H1 (cell line): ENCODE measurements around the gene THADA. TPM values are rescaled to one million over a fixed set of nuclear protein-coding genes. Genes with fewer than 3 reads are reported as not detected.

Experiments used
- CTBP2 ChIP-seq: IDR thresholded peaks from 2 replicates; pipeline ENCODE4 v1.7.0; 2011; ENCODE audit warnings: borderline replicate concordance, mild to moderate bottlenecking, moderate library complexity, mixed read lengths, low read length; ENCODE audit not compliant: insufficient read depth, insufficient read length
- GTF2F1 ChIP-seq: IDR thresholded peaks from 2 replicates; pipeline ENCODE4 v1.6.1; 2012; ENCODE audit warnings: low read depth, low read length, improper control_type of control experiment, borderline replicate concordance
- JUND ChIP-seq: IDR thresholded peaks from 2 replicates; pipeline ENCODE4 v1.6.1; 2011; ENCODE audit warnings: mild to moderate bottlenecking, improper control_type of control experiment, low read length
- KDM1A ChIP-seq: fragments of 200-600, 300-600 bp; sonication (generic); IDR thresholded peaks from 2 replicates; pipeline ENCODE4 v1.7.1; 2016; ENCODE audit warnings: mild to moderate bottlenecking, low read length, borderline replicate concordance
- NRF1 ChIP-seq: IDR thresholded peaks from 2 replicates; pipeline ENCODE4 v1.6.1; 2011; ENCODE audit warnings: mild to moderate bottlenecking, low read depth, low read length, improper control_type of control experiment
- SIX5 ChIP-seq: IDR thresholded peaks from 2 replicates; pipeline ENCODE4 v1.6.1; 2011; ENCODE audit warnings: mild to moderate bottlenecking, low read depth, low read length
- polyA plus RNA-seq, 7 experiments: library from polyadenylated mRNA; depleted of rRNA in 3 of 7; stranded (reverse) in 5 of 7; unstranded in 2 of 7; fragments of >200 nt in 5 of 7; fragments of 200-250 nt in 2 of 7; gene quantifications; 1 replicate in 5 of 7; 2 replicates in 1 of 7; 4 replicates in 1 of 7; pipeline versions ENCODE4 v1.2.1 to v1.2.3, GENCODE V29; 2011 to 2013; ENCODE audit warnings: missing spikeins in 2 of 7, mixed read lengths in 2 of 7
- total RNA-seq: library from RNA; stranded (reverse); fragmentation: NEBNext Ultra II Directional; extraction: Animal tissue kit (Norgen Biotek cat#: 25700); gene quantifications from 2 replicates; pipeline ENCODE4 v1.2.1, GENCODE V29; 2021
- TF ChIP-seq, protein P1 (sequence below): fragments of 300-600 bp; sonication (generic); IDR thresholded peaks from 2 replicates; pipeline ENCODE4 v1.7.1; 2012; ENCODE audit warnings: low read length, moderate library complexity, mild to moderate bottlenecking, inconsistent platforms; ENCODE audit not compliant: insufficient replicate concordance

The THADA gene
- total and polyA plus RNA-seq, 2 of the 8 experiments (the other 6 are each of a cell fraction or from before 2014, with no cell fraction given) = 22.4 to 26.8 TPM

DNA sequence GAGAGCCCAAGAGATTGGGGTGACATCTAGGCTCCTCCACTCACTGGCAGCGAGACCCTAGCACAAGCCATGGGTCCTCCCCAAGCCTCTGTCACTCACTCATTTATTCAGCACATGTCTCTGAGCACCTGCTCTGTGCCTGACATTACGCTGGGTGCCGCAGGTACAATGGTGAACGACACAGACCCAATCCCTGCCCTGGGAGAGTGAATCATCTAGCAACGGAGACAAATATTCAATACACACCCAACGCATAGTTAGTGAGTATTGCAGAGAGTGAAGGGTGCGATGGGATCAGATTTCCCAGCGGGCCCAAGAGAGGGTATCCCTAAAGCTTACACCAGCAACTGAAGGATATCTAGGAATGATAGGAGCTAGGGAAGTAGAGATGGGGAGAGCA lies 414.9 kb downstream of the THADA start (continued):
- TF ChIP-seq, protein P1, sequence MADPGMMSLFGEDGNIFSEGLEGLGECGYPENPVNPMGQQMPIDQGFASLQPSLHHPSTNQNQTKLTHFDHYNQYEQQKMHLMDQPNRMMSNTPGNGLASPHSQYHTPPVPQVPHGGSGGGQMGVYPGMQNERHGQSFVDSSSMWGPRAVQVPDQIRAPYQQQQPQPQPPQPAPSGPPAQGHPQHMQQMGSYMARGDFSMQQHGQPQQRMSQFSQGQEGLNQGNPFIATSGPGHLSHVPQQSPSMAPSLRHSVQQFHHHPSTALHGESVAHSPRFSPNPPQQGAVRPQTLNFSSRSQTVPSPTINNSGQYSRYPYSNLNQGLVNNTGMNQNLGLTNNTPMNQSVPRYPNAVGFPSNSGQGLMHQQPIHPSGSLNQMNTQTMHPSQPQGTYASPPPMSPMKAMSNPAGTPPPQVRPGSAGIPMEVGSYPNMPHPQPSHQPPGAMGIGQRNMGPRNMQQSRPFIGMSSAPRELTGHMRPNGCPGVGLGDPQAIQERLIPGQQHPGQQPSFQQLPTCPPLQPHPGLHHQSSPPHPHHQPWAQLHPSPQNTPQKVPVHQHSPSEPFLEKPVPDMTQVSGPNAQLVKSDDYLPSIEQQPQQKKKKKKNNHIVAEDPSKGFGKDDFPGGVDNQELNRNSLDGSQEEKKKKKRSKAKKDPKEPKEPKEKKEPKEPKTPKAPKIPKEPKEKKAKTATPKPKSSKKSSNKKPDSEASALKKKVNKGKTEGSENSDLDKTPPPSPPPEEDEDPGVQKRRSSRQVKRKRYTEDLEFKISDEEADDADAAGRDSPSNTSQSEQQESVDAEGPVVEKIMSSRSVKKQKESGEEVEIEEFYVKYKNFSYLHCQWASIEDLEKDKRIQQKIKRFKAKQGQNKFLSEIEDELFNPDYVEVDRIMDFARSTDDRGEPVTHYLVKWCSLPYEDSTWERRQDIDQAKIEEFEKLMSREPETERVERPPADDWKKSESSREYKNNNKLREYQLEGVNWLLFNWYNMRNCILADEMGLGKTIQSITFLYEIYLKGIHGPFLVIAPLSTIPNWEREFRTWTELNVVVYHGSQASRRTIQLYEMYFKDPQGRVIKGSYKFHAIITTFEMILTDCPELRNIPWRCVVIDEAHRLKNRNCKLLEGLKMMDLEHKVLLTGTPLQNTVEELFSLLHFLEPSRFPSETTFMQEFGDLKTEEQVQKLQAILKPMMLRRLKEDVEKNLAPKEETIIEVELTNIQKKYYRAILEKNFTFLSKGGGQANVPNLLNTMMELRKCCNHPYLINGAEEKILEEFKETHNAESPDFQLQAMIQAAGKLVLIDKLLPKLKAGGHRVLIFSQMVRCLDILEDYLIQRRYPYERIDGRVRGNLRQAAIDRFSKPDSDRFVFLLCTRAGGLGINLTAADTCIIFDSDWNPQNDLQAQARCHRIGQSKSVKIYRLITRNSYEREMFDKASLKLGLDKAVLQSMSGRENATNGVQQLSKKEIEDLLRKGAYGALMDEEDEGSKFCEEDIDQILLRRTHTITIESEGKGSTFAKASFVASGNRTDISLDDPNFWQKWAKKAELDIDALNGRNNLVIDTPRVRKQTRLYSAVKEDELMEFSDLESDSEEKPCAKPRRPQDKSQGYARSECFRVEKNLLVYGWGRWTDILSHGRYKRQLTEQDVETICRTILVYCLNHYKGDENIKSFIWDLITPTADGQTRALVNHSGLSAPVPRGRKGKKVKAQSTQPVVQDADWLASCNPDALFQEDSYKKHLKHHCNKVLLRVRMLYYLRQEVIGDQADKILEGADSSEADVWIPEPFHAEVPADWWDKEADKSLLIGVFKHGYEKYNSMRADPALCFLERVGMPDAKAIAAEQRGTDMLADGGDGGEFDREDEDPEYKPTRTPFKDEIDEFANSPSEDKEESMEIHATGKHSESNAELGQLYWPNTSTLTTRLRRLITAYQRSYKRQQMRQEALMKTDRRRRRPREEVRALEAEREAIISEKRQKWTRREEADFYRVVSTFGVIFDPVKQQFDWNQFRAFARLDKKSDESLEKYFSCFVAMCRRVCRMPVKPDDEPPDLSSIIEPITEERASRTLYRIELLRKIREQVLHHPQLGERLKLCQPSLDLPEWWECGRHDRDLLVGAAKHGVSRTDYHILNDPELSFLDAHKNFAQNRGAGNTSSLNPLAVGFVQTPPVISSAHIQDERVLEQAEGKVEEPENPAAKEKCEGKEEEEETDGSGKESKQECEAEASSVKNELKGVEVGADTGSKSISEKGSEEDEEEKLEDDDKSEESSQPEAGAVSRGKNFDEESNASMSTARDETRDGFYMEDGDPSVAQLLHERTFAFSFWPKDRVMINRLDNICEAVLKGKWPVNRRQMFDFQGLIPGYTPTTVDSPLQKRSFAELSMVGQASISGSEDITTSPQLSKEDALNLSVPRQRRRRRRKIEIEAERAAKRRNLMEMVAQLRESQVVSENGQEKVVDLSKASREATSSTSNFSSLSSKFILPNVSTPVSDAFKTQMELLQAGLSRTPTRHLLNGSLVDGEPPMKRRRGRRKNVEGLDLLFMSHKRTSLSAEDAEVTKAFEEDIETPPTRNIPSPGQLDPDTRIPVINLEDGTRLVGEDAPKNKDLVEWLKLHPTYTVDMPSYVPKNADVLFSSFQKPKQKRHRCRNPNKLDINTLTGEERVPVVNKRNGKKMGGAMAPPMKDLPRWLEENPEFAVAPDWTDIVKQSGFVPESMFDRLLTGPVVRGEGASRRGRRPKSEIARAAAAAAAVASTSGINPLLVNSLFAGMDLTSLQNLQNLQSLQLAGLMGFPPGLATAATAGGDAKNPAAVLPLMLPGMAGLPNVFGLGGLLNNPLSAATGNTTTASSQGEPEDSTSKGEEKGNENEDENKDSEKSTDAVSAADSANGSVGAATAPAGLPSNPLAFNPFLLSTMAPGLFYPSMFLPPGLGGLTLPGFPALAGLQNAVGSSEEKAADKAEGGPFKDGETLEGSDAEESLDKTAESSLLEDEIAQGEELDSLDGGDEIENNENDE = no peak
- TF ChIP-seq SIX5 (no peak), GTF2F1 (no peak), JUND (no peak), CTBP2 (no peak), NRF1 (no peak), KDM1A (no peak)
